GM19351 (cell line): ENCODE results near the gene ACOT7.

Source experiments
- ATAC-seq: cut with Tn5 transposase; IDR thresholded peaks from one replicate; pipeline ENCODE4 v1.9.1; 2021; ENCODE audit warnings: mild to moderate bottlenecking, moderate library complexity; ENCODE audit not compliant: unreplicated experiment

Gene ACOT7

DNA sequence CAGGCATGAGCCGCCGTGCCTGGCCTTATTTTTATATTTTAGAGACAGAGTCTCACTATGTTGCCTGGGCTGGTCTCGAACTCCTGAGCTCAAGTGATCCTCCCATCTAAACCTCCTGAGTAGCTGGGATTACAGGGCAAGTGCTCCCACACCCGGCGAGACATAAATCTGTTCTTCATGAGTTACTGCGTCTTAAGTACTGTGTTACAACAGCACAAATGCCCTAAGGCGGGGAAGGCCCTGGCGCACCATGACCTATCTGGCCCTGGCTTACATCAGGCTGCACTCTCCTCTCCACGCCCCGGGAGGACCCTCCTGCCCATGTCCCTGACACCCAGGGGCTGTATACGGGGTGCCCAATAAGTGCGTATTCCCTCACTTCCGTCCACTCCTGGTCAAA is 136.9 kb downstream of the ACOT7 start:
- no peak for ATAC-seq

DNA sequence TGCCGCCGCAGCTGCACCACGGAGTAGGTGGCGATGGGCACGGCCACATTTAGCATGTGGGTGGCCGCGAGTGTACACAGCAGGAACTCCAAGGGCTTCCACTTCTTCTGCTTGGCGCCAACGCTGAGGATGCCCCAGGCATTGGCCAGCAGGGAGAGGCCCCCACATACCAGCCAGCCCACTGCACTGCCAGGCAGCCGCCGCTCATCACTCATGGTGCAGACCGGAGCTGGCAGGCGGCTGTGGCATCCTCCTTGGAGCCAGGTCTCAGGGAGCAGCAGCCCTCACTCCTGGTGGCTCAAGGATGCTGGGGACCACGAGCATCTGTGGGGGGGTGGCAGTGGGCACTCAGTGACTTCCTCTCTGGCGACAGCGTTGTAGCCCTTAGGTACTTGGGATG is 138.9 kb downstream of the ACOT7 start:
- ATAC-seq, result no peak

DNA sequence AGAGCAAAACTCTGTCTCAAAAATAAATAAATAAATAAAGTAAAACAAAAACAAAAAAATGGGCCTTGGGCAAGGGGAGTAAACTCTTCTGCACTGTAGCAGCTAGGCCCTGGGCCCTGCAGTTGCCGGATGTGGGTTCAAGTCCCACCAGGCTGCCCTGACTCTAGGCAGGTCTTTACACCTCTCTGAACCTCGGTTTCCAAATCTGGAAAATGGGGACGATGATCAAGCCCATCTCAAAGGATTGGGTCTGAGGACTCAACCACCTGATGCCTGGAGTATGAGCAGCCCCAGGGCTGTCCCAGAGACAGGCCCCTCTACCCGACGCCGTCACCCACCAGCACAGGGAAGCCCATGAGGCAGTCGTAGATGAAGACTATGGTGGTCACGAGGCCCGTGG is 140.2 kb downstream of the ACOT7 start:
- no peak for ATAC-seq

DNA sequence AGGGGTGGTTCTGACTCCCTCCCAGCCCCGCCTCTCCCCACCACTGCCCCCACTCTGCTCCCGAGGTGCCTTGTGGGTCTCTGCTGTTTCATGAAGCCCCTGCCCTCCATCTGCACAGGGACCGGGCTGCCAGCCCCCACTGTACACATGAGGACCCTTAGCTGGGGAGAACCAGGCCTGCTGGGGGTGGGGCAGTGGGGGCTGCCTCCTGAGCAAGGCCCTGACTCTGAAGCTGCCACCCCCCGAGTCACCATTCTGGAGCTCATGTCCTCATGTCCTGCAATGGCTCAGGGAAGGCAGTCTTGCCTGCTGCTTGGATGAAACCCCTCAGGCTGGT is 141.2 kb downstream of the ACOT7 start:
- no peak for ATAC-seq

DNA sequence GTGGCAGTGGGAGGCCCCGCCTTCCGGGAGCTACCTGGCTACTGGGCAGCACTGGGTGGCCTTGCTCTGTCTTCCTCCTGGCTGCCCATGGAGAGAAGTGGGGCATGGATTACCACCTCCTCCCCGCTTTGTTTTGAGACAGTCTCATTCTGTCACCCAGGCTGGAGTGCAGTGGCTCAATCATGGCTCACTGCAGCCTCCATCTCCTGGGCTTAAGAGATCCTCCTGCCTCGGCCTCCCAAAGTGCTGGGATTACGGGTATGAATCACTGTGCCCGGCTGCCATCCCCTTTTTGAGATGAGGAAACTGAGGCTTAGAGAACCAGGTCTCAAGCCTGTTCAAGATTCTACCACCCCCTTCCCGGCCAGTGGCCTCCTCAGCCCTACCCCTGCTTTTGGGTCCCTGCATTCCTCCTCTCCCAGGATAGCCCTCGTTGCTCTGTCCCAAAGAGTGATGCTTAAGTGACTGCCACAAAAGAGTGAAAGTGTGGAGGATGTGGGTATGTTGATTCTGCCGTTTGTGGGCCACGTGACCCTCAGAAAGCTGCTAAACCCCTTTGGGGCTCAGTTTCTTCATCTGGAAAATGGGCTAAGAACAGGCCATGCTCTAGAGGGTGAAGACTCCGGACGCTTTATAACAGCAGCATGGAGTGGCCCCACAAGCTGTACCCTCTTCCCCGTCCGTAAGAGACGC is 141.7 kb downstream of the ACOT7 start:
- no peak for ATAC-seq

DNA sequence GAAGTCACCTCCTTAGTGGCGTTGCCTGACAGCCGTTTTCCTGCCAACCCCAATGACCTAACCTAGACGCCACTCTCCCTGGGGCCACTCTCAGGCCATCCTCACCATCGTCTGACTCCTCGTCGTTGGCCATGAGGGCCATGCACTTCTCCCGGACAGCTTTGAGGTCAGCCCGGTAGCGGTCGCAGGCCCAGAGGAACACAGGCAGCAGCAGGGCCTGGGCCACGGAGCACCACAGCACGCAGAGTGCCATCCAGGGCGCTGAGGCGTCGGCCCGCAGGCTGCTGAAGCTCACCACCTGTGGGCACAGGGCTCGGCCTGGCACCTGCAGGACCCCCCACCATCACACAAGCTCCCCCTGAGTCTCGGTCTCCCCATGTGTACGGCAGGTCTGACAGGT is 142.3 kb downstream of the ACOT7 start:
- ATAC-seq, result no peak

DNA sequence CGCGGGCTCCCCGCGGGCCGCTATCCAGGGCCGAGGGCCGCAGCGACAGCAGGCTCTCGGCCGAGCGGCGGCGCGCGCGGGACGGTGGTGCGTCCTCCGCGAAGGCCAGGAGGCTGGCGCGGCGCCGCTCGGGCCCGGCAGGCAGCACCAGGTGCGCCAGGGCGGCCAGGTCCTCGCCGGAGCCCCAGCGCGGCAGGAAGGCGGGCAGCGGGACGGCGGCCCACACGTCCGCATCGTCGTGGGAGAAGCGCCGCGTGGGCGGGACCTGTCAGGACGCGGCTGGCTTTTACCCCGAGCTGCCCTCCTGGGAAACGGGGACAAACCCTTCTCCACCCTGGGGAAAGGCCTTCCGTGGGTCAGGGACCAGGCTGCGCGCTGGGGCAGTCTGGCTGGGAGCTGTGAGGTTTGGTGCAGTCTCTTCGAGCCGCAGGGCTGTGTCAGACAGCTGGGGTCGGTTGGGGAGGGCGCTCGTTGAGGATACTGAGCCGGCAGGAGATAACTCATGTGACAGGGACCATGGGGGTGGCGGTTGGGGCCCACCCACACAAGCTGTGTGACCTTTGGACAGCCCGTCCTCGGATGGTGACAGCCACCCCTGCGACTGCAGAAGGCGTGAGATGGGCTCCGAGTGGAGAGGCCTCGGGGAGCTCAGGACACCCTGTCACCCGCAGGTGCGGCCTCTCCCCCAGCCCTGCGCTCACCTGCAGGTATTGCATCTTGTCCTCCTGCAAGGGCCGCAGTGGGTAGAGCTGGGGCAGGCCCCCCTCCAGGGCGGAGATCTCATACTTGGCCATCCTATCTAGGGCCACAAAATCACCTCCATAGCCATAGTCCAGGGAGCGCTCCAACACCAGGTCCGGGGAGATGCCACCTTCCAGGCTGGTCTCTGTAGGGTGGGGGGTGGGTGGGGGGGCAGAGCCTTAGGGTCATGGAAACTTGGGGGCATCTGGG is 143.6 kb downstream of the ACOT7 start:
- ATAC-seq, result no peak

DNA sequence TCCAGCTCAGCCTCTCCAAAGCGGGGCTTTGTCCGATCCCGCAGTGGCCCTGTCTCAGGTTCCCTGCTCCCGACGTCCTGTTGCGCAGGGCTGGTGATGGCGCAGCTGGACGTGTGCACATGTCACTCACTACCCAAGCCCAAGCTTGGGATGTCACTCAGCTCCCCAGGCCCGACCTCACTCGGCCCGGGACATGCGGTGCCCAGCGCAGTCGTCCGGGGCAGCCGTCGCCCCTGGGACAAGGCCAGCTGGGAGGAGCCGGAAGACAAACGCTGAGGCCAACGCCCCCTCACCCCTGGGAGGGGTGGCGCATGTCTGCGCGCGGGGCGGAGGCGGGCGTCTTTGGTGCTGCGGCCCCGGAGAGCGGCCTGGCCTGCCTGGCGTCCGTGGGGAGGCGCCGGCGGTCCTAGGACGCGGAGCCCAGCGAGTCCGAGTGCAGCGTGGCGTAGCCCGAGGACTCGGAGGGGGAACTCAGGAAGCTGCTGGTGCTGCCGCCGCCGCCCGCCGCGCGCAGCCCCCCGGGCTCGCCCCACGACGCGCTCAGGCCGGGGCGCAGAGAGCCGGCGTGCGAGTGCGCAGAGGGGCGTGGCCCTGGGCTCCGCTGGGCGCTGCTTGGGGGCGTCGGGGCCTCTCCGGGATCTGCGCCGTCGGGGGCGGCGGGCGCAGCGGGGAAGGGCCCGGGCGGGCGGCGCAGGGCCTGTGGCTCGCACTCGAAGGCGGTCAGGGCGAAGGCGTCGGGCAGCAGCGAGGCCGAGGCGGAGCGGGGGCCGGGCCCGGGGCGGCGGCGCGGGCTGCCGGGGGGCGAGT is 144.4 kb downstream of the ACOT7 start:
- no peak for ATAC-seq

DNA sequence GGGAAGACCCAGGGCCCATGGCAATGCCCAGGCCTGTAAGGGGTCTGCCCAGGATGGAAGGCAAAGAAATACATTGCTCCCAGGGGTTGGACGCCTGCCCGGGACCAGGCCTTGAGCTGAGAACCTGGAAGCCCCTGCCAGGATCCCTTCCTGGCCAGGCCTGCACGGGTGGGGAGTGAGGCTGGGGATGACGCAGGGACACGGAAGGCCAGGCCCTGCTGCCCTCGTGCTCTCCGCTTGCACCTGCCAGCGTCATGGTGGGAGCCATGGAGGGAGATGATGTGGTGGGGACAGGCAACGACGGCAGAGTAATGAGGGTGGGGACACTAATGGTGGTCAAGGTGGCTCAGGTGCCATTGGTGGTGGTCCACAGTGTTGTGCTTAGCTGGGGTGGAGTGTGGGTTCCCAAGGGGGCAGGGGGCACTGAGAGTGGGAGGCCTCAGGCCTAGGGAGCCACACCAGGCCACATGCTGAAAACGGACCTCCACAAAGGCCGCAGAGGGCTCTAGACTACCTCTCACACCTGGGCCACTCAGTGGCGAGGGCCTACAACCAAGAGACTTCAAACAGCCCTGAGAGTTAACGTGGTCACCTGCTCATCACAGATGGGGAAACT is 145.3 kb downstream of the ACOT7 start:
- no peak for ATAC-seq

DNA sequence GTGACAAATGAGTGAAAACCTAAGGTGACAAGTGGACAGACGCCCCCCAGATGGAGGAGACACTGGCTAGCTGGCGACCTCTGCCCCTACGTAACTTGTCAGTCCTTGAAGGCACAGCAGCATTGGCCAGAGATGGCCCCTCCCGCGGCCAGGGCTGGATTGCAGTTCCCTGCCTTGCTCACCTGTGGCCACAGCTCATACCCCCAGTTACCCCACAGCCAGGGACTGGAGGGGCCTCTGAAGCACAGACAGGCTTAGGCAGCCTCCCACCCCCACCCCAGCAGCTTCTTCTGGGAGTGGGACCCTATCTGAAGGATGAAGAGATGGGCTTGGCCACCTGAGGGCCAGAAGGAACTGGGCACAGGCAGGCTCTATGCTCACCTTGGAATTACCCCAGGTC is 145.9 kb downstream of the ACOT7 start:
- no peak for ATAC-seq

DNA sequence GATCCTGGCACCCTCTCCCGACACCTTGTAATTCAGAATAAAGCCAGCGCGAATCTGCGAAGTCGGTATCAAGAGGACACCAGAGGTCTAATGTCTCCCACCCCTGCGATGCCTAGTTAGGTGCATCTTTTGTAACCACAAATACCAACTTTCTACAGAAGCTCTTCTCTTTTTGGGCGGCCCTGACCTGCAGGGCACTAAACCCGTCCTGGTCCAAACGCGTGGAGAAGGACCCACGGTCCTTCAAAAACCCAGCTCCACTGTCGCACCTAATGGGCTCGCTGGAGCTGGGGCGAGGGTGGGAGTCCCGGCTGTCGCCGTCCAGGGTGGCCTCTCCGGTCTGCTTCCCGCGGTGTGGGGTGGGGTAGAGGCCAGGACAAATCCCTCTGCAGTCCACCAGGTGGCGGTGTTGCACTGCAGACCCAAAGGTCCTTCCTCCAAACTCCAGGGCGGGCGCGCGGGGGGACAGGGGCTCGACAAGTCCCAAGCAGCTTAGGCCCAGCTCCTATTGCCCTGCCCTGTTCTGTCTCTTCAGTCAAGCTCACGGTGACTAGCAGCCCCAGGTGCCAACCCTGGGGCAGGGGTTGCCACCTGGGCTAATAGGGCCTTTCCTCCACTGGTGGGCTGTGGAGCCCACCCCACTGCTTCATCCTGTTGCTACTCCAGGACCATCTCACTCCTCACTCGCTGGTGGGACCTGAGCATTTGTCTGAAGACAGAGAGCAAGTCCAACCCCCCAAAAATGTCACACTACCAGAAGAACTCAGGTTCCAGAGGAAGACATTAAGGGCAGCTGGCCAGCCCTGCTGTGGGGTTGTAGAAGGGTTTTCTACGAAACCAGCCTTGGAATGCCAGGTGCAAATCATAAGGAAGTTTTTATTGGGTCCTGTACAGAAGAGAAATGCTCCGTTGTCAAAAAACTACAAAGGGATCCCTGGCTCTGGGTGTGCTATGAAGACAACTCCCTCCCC is 146.8 kb downstream of the ACOT7 start:
- ATAC-seq, result no peak

DNA sequence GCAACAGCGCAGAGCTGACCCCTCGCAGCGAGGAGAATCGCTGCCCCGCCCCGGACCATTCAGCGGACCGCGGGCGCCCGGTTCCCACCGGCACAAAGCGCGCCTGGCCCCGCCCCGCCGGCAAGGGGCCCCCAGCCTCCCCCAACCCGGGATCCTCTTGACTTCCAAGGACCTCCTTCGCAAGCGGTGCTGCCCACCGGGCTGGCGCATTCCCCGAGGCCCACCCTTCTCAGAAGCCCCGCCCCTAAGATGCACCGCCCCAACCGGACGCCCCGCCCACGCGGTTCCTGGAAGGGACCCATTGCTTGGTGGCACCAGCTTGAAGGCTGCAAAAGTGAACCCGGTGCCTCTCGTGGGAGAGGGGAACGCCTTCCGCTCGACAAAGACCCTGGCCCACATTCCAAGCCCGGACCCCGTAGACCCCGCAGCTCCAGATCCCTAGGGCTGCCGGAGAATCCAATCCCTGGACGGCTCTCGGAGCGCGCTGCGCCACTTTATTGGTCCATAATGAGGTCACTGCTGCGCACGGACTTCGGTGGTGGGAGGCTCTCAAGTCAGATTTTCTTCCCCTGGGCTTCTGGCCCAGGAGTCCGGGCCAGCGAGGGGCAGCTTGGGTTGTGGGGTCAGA is 147.6 kb downstream of the ACOT7 start:
- ATAC-seq, result no peak

DNA sequence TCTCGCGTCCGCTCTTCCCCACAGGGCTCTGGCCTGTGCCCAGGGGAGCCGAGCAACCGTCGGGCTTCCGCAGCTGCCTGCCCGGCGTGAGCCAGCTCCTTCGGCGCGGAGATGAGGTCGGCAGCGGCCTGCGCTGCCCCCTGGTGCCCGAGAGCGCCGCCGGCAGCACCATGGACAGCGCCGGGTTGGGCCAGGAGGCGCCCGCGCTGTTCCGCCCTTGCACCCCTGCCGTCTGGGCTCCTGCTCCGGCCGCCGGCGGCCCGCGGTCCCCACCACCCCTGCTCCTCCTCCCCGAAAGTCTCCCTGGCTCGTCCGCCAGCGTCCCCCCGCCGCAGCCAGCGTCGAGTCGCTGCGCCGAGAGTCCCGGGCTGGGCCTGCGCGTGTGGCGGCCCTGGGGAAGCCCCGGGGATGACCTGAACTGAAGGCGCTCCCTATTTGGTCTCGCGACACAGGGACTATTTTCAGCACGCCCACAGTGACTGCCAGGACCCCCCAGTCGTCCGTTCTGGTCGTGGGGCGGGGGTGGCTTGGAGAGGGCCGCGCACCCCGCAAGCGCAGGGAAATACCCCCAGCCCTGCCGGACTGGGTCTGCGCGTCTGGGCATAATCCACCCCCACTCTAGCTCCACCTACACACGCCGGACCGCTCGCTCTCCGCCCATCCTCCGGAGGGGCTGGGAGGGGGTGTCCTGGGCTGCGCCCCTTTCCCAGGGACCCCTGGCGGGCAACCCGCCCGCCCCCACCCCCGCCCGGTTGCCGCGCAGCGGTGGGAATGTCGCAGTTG is 148.3 kb downstream of the ACOT7 start:
- ATAC-seq, result peak; percentile 62

DNA sequence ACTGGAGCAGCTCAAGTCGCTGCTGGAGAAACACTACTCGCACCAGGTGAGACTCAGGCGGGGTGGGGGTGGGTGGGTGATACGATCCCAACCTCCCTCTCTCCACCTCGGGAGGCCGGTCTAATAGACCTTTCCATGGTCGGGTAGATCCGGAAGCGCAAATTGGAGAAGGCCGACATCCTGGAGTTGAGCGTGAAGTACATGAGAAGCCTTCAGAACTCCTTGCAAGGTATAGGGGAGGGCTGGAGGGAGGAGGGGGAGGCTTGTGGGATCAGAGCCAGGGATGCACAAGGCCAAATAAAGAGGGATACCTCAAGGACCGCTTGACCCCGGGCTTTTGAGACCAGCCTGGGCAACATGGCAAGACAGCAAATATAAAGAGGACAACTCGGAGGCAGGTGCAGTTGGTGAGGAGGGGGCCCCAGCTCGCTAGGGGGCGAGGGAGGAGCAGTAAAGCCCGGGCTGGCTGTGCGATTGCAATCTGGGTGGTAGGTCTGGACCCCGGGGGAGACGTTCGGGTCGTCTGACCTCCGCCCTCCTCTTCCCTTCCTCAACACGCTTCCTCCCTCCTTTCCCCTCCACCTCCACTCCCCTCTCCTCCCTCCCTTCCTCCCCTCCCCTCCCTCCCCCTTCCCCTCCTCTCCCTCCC is 149.0 kb downstream of the ACOT7 start:
- ATAC-seq, result no peak

DNA sequence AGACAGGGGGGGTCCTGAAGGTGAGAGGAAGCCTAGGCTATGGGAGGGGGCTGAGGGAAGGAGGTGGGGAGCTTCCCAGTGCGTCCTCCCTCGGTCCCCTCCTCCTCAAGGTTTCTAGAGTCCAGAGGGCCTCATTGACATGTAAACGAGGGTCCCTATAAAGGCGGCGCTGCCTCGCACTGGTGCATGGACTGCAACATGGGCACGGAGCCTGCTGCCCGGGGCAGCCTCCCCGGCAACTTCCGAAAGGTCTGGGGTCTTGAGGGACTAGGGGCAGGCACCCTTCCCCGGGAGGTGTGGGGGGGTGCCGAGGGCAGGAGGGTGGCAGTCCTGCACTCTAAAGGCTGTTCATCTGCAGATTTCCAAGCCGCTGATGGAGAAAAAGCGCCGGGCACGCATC is 149.6 kb downstream of the ACOT7 start, which contains the start of gene HES3:
TSS of gene HES3 (plus strand) at position 187 of the 400 bp plus-strand sequence. CDS start at position 374, 187 bp downstream.
- ATAC-seq, result no peak

DNA sequence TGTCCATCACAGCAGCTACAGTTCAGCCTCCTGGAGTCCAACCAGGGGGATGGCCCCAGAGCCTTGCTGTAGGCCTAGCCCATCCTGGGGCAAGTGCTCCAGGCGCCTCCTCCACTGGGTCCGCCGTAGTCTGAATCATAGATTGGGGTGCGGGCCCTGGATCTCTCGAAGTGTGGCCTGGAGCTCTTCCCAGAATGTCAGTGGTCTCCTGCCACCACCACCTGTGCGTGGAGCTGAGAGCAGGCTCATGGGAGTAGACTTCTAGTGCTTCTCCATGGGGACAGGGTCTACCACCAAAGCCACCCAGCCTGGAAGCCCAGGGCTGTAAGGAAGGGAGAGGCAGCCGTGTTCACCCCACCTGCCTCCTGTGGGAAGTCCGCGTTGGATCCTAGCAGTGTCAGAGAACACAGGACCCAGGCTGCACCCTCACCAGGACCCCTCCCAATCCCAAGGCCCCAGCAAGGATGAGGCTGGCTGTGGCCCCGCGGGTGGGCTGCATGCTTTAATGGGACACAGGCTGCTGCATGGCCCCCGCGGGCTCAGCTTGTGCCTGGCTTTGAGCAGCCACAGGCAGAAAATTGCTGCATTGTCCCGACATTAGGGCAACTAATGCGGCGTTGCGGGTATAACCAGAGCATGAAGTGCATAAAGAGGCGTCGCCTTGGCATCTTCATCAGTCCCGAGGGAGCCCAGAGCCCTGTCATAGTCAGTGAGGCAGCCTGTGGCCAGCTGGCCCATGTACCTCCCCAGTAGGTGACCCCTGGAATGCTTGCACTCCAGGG is 150.3 kb downstream of the ACOT7 start:
- no peak for ATAC-seq
